ENCODE results near the gene MAST4. TPM values are rescaled to one million over a fixed set of nuclear protein-coding genes. Genes with fewer than 3 reads are reported as not detected.

The MAST4 gene
- total and polyA plus RNA-seq, 2 donors from 2014 or later, result 27.3 to 31.4 TPM

- Histone ChIP-seq H3K27me3 (ENCODE audit: control insufficient read depth, insufficient read depth, low read length) (no peaks in the 10 kb centered on the region), H3K9me3 (ENCODE audit: control insufficient read depth in 2 of 3, insufficient read depth in 1 of 3, low read length in 3 of 3) (no peaks in the 10 kb centered on the region), H3K4me1 (ENCODE audit: control insufficient read depth in 2 of 3, insufficient read depth in 2 of 3, low read depth in 1 of 3, low read length in 3 of 3) (no peaks in the 10 kb centered on the region), H3K27ac (ENCODE audit: low read depth in 2 of 2, low read length in 2 of 2) (no peak overlapping the region), H3K36me3 (ENCODE audit: control insufficient read depth in 2 of 3, insufficient read depth in 3 of 3, low read length in 3 of 3) (no peaks in the 10 kb centered on the region), H3K9ac (ENCODE audit: low read length in 3 of 3) (no peak overlapping the region), H3K4me3 (ENCODE audit: low read length in 3 of 3) (no peak overlapping the region)
- intact Hi-C loops (cut with DNase I), result no loop called here
- FAIRE-seq (no peak), DNase-seq (no peak)
- no peak for TF ChIP-seq CTCF (IDR thresholded peaks at IDR 0.05; ENCODE audit: borderline replicate concordance, extremely low read depth, insufficient read depth)
Measured at GRCh38 chr5:66587771-66588170, 8.4 kb upstream of the MAST4 start.

GRCh38 chr5:66596636-66597182 is 516 bp downstream of the MAST4 start:
- intact Hi-C loops (cut with DNase I), result no loop called here
- FAIRE-seq (no peak), DNase-seq (peak; percentile 47 to 76 (median 51))
- Histone ChIP-seq H3K4me1 (ENCODE audit: control insufficient read depth in 2 of 3, insufficient read depth in 2 of 3, low read depth in 1 of 3, low read length in 3 of 3) (peaks cover 2 to 3% (median 2%) of the 10 kb centered on the region in 3 donors), H3K9ac (ENCODE audit: low read length in 3 of 3) (peak overlapping the region in 2 of 3 donors; percentile 28 to 53), H3K27me3 (ENCODE audit: control insufficient read depth, insufficient read depth, low read length) (no peaks in the 10 kb centered on the region), H3K9me3 (ENCODE audit: control insufficient read depth in 2 of 3, insufficient read depth in 1 of 3, low read length in 3 of 3) (no peaks in the 10 kb centered on the region), H3K36me3 (ENCODE audit: control insufficient read depth in 2 of 3, insufficient read depth in 3 of 3, low read length in 3 of 3) (no peaks in the 10 kb centered on the region), H3K27ac (ENCODE audit: low read depth in 2 of 2, low read length in 2 of 2) (no peak overlapping the region), H3K4me3 (ENCODE audit: low read length in 3 of 3) (peak overlapping the region; percentile 68 to 80 (median 68))
- TF ChIP-seq CTCF (IDR thresholded peaks at IDR 0.05; ENCODE audit: borderline replicate concordance, extremely low read depth, insufficient read depth), result no peak

- Histone ChIP-seq H3K36me3 (ENCODE audit: control insufficient read depth in 2 of 3, insufficient read depth in 3 of 3, low read length in 3 of 3) (no peaks in the 10 kb centered on the region), H3K27me3 (ENCODE audit: control insufficient read depth, insufficient read depth, low read length) (no peaks in the 10 kb centered on the region), H3K4me3 (ENCODE audit: low read length in 3 of 3) (peak overlapping the region; percentile 68 to 80 (median 68)), H3K4me1 (ENCODE audit: control insufficient read depth in 2 of 3, insufficient read depth in 2 of 3, low read depth in 1 of 3, low read length in 3 of 3) (peaks cover 2 to 3% (median 2%) of the 10 kb centered on the region in 3 donors), H3K27ac (ENCODE audit: low read depth in 2 of 2, low read length in 2 of 2) (no peak overlapping the region), H3K9ac (ENCODE audit: low read length in 3 of 3) (peak overlapping the region in 2 of 3 donors; percentile 47 to 53), H3K9me3 (ENCODE audit: control insufficient read depth in 2 of 3, insufficient read depth in 1 of 3, low read length in 3 of 3) (no peaks in the 10 kb centered on the region)
- DNase-seq (peak; percentile 75 to 86 (median 80)), FAIRE-seq (no peak)
- intact Hi-C loops (cut with DNase I), result no loop called here
- peak; percentile 13 for TF ChIP-seq CTCF (IDR thresholded peaks at IDR 0.05; ENCODE audit: borderline replicate concordance, extremely low read depth, insufficient read depth)
Measured at GRCh38 chr5:66597183-66597757, 1.1 kb downstream of the MAST4 start.
